ENCODE measurements around the gene ORM1.
A peak's percentile ranks its signal among the peaks of the same experiment; 100 is the strongest.

ORM1 gene

GRCh38 chr9:114308361-114308950 lies 14.4 kb upstream of the ORM1 start:
- no peak overlapping the region for H3K27ac Mint-ChIP-seq
- no peak for DNase-seq
- no peak overlapping the region for H3K4me3 Mint-ChIP-seq
- peaks cover 20% of the 10 kb centered on the region for H3K27me3 Mint-ChIP-seq
- H3K36me3 Mint-ChIP-seq = no peaks in the 10 kb centered on the region
- H3K9me3 Mint-ChIP-seq = no peaks in the 10 kb centered on the region
- CTCF ChIA-PET = interaction anchor here (1.6 kb wide), 1 partner anchor 12 kb away, joined by 3 read pairs; no protein-coding TSS in a partner anchor
- H3K4me1 Mint-ChIP-seq = no peaks in the 10 kb centered on the region

- H3K27ac Mint-ChIP-seq = no peak overlapping the region
- CTCF ChIA-PET = interaction anchor here (0.9 to 1.6 kb wide), 3 partner anchors 12 to 227 kb away, joined by 3 read pairs; no protein-coding TSS in a partner anchor
- DNase-seq = no peak
- peaks cover 19% of the 10 kb centered on the region for H3K27me3 Mint-ChIP-seq
- no peaks in the 10 kb centered on the region for H3K36me3 Mint-ChIP-seq
- H3K4me1 Mint-ChIP-seq = no peaks in the 10 kb centered on the region
- H3K9me3 Mint-ChIP-seq = no peaks in the 10 kb centered on the region
- no peak overlapping the region for H3K4me3 Mint-ChIP-seq
Observed at GRCh38 chr9:114309096-114309495, 13.8 kb upstream of the ORM1 start.

DNA sequence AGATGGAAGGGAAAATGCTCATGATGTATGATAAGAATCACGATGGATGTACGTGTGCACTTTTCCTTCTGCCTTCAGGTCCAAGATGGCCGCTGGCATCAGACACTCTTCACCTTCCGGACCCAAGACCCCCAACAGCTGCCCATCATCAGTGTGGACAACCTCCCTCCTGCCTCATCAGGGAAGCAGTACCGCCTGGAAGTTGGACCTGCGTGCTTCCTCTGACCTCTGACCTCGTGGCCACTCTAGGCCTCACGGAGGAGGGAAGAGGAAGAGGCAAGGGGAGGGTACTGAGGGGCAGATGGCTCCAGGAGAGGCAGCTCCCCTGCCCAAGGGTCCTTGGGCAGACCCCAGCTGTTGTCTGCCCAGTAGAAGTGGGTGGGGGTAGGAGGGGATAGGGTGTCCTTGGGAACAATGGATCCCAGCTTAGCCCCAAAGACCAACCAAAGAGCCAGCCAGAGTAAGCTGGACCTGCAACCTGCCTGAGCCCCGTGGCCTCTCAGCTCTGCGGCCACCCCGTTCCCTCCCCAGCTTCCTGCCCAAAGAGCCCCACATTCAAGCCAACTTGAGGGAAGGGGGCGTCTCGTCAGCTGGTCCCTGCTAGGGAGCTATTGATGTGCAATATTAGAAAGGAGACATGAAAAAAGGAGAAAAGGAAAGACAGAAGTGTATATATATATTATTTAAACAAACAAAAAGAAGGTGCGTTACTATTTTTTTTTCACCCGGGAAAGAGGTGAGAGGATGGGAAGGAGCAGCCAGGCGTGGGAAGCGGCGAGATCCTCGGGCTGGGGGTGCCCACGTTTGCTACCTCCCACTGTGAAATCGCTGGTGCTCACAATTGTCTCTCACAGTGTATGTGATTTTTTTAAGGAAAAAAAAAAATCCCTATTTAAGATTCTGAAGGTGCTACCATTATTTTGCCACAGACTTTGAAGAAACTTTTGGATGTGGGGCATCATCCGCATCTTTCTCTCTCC lies 12.1 kb upstream of the ORM1 start:
- Mint-ChIP-seq H3K27ac (no peak overlapping the region), H3K27me3 (peaks cover 12% of the 10 kb centered on the region), H3K9me3 (no peaks in the 10 kb centered on the region), H3K4me1 (no peaks in the 10 kb centered on the region), H3K36me3 (no peaks in the 10 kb centered on the region), H3K4me3 (no peak overlapping the region)
- no peak for DNase-seq
- CTCF ChIA-PET = interaction anchor here (0.8 to 1.5 kb wide), 3 partner anchors 9 to 228 kb away, joined by 3 to 4 read pairs (median 3); no protein-coding TSS in a partner anchor

GRCh38 chr9:114311571-114312512 lies 11.1 kb upstream of the ORM1 start:
- Mint-ChIP-seq H3K9me3 (no peaks in the 10 kb centered on the region), H3K27ac (no peak overlapping the region), H3K27me3 (peaks cover 10% of the 10 kb centered on the region), H3K4me1 (no peaks in the 10 kb centered on the region), H3K36me3 (no peaks in the 10 kb centered on the region), H3K4me3 (no peak overlapping the region)
- no peak for DNase-seq
- CTCF ChIA-PET = interaction anchor here (1.5 kb wide), 1 partner anchor 21 kb away, joined by 4 read pairs; no protein-coding TSS in a partner anchor

- no peak overlapping the region for H3K4me3 Mint-ChIP-seq
- no peak overlapping the region for H3K27ac Mint-ChIP-seq
- no peaks in the 10 kb centered on the region for H3K4me1 Mint-ChIP-seq
- no peaks in the 10 kb centered on the region for H3K9me3 Mint-ChIP-seq
- H3K36me3 Mint-ChIP-seq = no peaks in the 10 kb centered on the region
- H3K27me3 Mint-ChIP-seq = peaks cover 9% of the 10 kb centered on the region
- CTCF ChIA-PET = no interaction called here
- no peak for DNase-seq
Observed at GRCh38 chr9:114312513-114312875, 10.4 kb upstream of the ORM1 start.

DNA sequence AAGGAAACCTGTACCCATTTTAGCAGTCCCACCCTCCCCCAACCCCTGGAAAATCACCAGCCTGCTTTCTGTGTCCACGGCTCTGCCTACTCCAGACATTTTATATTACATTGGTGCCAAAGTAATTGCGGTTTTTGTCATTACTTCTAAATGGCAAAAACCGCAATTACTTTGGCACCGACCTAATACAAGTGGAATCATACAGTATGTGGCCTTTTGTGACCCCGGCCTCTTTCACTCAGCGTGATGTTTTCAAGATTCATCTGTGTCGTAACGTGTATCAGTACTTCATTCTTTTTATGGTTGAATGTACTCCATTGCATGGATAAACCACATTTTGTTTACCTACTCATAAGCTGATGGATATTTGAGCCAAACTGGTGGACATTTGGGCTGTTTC lies 9.7 kb upstream of the ORM1 start:
- H3K9me3 Mint-ChIP-seq = no peaks in the 10 kb centered on the region
- CTCF ChIA-PET = no interaction called here
- peaks cover 6% of the 10 kb centered on the region for H3K27me3 Mint-ChIP-seq
- DNase-seq = no peak
- H3K4me1 Mint-ChIP-seq = peaks cover 4% of the 10 kb centered on the region
- no peak overlapping the region for H3K27ac Mint-ChIP-seq
- no peaks in the 10 kb centered on the region for H3K36me3 Mint-ChIP-seq
- H3K4me3 Mint-ChIP-seq = no peak overlapping the region

- DNase-seq = no peak
- CTCF ChIA-PET = no interaction called here
- Mint-ChIP-seq H3K9me3 (no peaks in the 10 kb centered on the region), H3K4me1 (peaks cover 5% of the 10 kb centered on the region), H3K36me3 (no peaks in the 10 kb centered on the region), H3K4me3 (no peak overlapping the region), H3K27me3 (peaks cover 12% of the 10 kb centered on the region), H3K27ac (peak overlapping the region; percentile 64)
Observed at GRCh38 chr9:114314256-114314867, 8.5 kb upstream of the ORM1 start.

DNA sequence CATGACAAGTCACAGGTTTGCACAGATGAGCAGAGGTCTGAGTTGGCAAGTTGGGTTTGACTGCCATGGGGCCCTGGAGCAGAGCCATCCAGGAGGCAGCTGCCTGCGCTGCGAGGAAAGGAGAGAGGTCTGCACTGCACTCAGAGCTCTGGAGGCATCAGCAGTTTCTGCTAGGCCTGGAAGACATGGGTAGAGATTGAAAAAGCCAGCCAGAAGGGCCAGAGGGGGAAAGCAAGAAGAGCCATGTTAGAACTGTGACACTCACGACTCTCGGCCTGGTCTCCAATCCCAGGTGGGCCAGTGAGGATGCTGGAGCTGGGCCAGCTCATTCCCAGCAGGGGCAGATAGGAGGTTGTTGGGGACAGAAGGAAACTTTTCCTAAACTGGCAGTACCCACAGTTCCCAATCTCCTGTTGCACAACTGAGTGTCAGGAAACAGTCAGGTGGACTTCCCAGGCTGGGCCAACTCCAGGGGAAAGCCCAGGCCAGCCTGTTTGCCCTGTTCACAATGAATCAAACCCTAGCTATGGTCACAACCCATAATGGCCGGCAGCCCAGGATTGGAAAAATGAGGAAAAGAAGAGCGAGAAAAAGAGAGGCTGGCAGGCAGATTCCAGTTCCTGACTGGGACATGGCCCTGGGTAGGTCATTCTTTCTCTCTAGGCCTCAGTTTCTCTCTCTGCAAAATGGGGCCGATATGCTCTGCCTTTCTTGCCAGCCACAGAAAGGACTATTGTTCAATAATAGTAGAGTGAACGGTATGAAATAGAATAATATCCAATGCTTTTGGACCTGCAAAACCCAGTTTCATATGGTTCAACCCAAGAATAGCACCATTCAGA lies 7.8 kb upstream of the ORM1 start:
- no peaks in the 10 kb centered on the region for H3K36me3 Mint-ChIP-seq
- H3K27me3 Mint-ChIP-seq = peaks cover 13% of the 10 kb centered on the region
- CTCF ChIA-PET = interaction anchor here (0.6 kb wide), 1 partner anchor 111 kb away, joined by 3 read pairs; no protein-coding TSS in a partner anchor
- peaks cover 5% of the 10 kb centered on the region for H3K4me1 Mint-ChIP-seq
- H3K9me3 Mint-ChIP-seq = no peaks in the 10 kb centered on the region
- H3K27ac Mint-ChIP-seq = no peak overlapping the region
- DNase-seq = no peak
- H3K4me3 Mint-ChIP-seq = no peak overlapping the region

DNA sequence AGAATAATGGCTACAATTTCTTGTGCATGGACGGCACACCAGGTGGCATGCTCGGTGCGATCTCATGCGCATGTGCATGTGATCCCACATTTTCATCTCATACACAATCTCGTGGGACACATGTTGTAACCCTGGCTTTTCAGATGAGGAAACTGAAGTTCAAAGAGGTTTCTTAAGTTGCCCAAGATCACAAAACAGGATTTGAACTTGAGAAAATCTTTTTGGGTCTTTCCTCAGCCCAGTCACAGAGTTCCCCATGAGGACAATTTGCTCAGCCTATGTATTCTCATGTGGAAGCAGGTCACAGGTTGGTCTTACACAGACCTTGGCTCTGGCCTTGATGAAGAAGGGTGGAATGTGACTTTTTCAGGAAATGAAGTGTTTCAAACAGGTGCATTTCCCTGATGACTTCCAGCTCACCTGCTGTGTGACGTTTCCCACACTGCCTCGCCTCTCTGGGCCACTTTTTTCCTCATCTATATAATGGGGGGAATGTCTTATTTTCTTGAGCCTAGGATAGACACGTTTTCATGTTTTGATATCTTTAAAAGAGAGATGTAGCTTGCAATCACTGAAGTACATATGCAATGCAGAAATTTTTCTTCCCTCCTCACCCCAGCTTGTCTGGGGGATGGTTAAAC lies 7.1 kb upstream of the ORM1 start:
- H3K4me1 Mint-ChIP-seq = peaks cover 5% of the 10 kb centered on the region
- no peaks in the 10 kb centered on the region for H3K9me3 Mint-ChIP-seq
- H3K4me3 Mint-ChIP-seq = no peak overlapping the region
- DNase-seq = no peak
- peaks cover 13% of the 10 kb centered on the region for H3K27me3 Mint-ChIP-seq
- no peak overlapping the region for H3K27ac Mint-ChIP-seq
- CTCF ChIA-PET = interaction anchor here (0.5 to 1.2 kb wide), 3 partner anchors 24 to 360 kb away, joined by 3 read pairs; no protein-coding TSS in a partner anchor
- H3K36me3 Mint-ChIP-seq = no peaks in the 10 kb centered on the region

GRCh38 chr9:114316605-114317230 lies 6.2 kb upstream of the ORM1 start:
- Mint-ChIP-seq H3K4me3 (no peak overlapping the region), H3K36me3 (no peaks in the 10 kb centered on the region), H3K27me3 (peaks cover 13% of the 10 kb centered on the region), H3K4me1 (peaks cover 5% of the 10 kb centered on the region), H3K9me3 (no peaks in the 10 kb centered on the region), H3K27ac (no peak overlapping the region)
- CTCF ChIA-PET = interaction anchor here (0.5 to 1.2 kb wide), 3 partner anchors 25 to 360 kb away, joined by 3 read pairs; no protein-coding TSS in a partner anchor
- no peak for DNase-seq

GRCh38 chr9:114317665-114318357 lies 5.1 kb upstream of the ORM1 start:
- Mint-ChIP-seq H3K27me3 (peaks cover 17% of the 10 kb centered on the region), H3K9me3 (no peaks in the 10 kb centered on the region), H3K4me3 (no peak overlapping the region), H3K36me3 (no peaks in the 10 kb centered on the region), H3K27ac (no peak overlapping the region), H3K4me1 (peaks cover 5% of the 10 kb centered on the region)
- no peak for DNase-seq
- CTCF ChIA-PET = no interaction called here

GRCh38 chr9:114318416-114318815 lies 4.5 kb upstream of the ORM1 start:
- H3K27ac Mint-ChIP-seq = no peak overlapping the region
- CTCF ChIA-PET = no interaction called here
- H3K9me3 Mint-ChIP-seq = no peaks in the 10 kb centered on the region
- peaks cover 17% of the 10 kb centered on the region for H3K27me3 Mint-ChIP-seq
- no peak for DNase-seq
- H3K4me1 Mint-ChIP-seq = peaks cover 5% of the 10 kb centered on the region
- no peaks in the 10 kb centered on the region for H3K36me3 Mint-ChIP-seq
- H3K4me3 Mint-ChIP-seq = no peak overlapping the region

Data from activated naive CD4-positive, alpha-beta T cell treated with anti-CD3 and anti-CD28 coated beads, Interleukin-2, amount 10 ng/mL, durations not matched to agents 7 days and 5 days (primary cell).